ENCODE data around the gene PRKCA. TPM values are rescaled to one million over a fixed set of nuclear protein-coding genes. Genes with fewer than 3 reads are reported as not detected.

PRKCA gene
- polyA plus RNA-seq, 1 experiment: 66.8 TPM

DNA sequence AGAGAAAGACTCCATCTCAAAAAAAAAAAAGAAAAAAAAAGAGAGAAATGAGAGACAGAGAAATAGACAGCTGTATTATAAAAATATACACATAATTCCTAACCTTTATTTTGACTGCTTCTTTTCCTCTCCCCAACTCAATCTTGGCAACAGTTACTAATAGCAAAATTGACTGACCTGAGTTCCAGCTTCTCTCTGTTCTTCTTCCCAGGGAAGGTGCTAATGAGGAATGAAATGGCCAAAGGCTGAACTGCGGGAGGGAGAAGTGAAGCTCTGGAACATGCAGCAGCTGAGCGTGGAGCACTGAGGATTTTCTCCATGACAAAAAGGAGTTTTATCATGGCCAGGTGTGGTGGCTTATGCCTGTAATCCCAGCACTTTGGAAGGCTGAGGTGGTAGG, 25.2 kb upstream of the PRKCA start:
- Histone ChIP-seq H3K27me3 (ENCODE audit: control insufficient read depth, insufficient read depth, low read length) (no peaks in the 10 kb centered on the region), H3K4me3 (ENCODE audit: low read depth, low read length) (no peak overlapping the region), H3K9me3 (ENCODE audit: control insufficient read depth, insufficient read depth, low read length) (no peaks in the 10 kb centered on the region), H3K27ac (ENCODE audit: low read depth, low read length) (no peak overlapping the region)
- TF ChIP-seq, protein P1, sequence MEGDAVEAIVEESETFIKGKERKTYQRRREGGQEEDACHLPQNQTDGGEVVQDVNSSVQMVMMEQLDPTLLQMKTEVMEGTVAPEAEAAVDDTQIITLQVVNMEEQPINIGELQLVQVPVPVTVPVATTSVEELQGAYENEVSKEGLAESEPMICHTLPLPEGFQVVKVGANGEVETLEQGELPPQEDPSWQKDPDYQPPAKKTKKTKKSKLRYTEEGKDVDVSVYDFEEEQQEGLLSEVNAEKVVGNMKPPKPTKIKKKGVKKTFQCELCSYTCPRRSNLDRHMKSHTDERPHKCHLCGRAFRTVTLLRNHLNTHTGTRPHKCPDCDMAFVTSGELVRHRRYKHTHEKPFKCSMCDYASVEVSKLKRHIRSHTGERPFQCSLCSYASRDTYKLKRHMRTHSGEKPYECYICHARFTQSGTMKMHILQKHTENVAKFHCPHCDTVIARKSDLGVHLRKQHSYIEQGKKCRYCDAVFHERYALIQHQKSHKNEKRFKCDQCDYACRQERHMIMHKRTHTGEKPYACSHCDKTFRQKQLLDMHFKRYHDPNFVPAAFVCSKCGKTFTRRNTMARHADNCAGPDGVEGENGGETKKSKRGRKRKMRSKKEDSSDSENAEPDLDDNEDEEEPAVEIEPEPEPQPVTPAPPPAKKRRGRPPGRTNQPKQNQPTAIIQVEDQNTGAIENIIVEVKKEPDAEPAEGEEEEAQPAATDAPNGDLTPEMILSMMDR (IDR thresholded peaks at IDR 0.05; ENCODE audit: low read depth, low read length): no peak
- no peak for DNase-seq (ENCODE audit: low read depth, low spot score)
- POLR2A ChIA-PET: no interaction called here
- CTCF ChIA-PET: no interaction called here

DNA sequence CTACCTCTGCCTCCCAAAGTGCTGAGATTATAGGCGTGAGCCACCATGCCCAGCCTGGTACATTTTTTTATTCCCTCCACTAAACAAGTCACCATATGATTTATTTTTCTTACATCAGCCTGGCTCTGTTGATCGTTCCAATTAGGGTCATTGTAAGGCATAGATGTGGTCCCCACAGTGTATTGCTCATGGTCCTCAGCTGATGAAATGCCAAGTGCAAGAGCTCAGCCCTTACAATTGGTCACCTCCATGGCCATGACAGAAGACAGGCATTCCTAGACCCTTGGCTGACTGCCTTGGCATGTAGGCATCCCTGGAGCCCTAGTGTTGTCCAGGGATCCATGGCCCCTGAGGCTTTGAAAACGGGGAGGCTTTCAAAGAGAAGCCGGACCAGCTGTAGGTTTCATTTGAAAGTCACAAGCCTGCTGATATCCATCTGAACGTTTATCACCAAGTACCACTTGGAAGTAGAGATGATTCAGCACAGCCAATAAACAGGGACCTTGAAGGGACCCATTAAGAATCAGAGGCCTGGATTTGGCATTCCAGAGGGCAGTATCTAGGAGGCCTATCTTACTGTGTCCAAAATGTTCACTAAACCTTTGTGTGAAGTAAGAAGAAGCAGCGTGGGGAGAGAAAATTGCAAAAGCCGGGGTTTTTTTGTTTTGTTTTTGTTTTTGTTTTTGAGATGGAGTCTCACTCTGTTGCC, 20.6 kb upstream of the PRKCA start:
- CTCF ChIA-PET: interaction anchor here (0.5 kb wide), 1 partner anchor 8 kb away, joined by 7 read pairs; no protein-coding TSS in a partner anchor
- DNase-seq (ENCODE audit: low read depth, low spot score): no peak

DNA sequence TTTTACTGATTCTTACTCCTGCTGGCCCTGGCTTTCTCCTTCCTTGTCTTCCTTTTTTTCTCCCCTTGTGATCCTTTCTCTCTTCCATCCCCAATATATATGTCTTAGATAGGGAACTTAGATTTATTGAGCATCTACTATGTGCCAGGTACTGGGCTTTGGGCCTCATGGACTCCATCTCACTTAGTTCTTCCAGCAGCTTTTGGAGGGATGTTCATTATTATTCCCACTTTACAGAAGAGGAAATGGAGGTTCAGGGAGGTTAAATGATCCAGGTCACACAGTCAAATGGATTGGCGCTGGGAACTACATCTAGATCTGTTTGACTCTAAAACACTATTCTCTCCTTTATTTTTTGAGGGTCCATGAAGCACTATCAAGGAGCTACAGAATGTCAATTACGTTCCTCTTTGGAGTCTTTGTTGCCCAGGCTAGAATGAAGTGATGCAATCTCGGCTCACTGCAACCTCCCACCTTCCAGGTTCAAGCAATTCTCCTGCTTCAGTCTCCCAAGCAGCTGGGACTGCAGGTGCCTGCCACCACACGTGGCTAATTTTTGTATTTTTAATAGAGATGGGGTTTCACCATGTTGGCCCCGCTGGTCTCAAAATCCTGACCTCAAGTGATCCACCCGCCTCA, 19.0 kb upstream of the PRKCA start:
- Histone ChIP-seq H3K27me3 (ENCODE audit: control insufficient read depth, insufficient read depth, low read length) (no peaks in the 10 kb centered on the region), H3K27ac (ENCODE audit: low read depth, low read length) (no peak overlapping the region), H3K4me3 (ENCODE audit: low read depth, low read length) (no peak overlapping the region), H3K9me3 (ENCODE audit: control insufficient read depth, insufficient read depth, low read length) (no peaks in the 10 kb centered on the region)
- TF ChIP-seq, protein P1 (IDR thresholded peaks at IDR 0.05; ENCODE audit: low read depth, low read length): no peak
- ChIA-PET CTCF (no interaction called here), POLR2A (no interaction called here)
- DNase-seq (ENCODE audit: low read depth, low spot score): no peak

More for the DNA sequence above, 20.6 kb upstream of the PRKCA start:
- Histone ChIP-seq H3K4me3 (ENCODE audit: low read depth, low read length) (no peak overlapping the region), H3K27me3 (ENCODE audit: control insufficient read depth, insufficient read depth, low read length) (no peaks in the 10 kb centered on the region), H3K27ac (ENCODE audit: low read depth, low read length) (no peak overlapping the region), H3K9me3 (ENCODE audit: control insufficient read depth, insufficient read depth, low read length) (no peaks in the 10 kb centered on the region)
- TF ChIP-seq, protein P1 (IDR thresholded peaks at IDR 0.05; ENCODE audit: low read depth, low read length): no peak
- POLR2A ChIA-PET: no interaction called here

DNA sequence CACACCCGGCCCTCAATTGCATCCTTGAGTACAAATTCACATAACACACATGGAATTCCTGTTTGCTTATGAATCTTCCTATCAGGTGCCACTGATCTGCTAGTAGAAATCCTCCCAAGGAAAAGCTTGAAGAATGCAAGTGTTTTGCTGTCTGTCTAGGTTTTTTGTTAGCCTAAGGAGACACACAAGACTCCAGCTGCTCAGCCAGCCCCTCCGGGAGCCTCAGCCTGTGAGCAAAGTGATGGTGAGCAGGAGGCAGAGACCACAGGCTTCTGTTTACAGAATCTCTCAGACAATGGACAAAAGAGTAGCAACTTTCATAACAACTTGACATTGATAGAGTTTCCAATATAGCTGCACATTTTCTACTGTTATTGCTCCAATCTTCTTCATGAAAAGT, 18.4 kb upstream of the PRKCA start:
- Histone ChIP-seq H3K27me3 (ENCODE audit: control insufficient read depth, insufficient read depth, low read length) (no peaks in the 10 kb centered on the region), H3K27ac (ENCODE audit: low read depth, low read length) (no peak overlapping the region), H3K4me3 (ENCODE audit: low read depth, low read length) (no peak overlapping the region), H3K9me3 (ENCODE audit: control insufficient read depth, insufficient read depth, low read length) (no peaks in the 10 kb centered on the region)
- ChIA-PET CTCF (no interaction called here), POLR2A (interaction anchor here (0.6 to 0.7 kb wide), 3 partner anchors 198 to 1111 kb away, joined by 3 to 6 read pairs (median 3); no protein-coding TSS in a partner anchor)
- TF ChIP-seq, protein P1 (IDR thresholded peaks at IDR 0.05; ENCODE audit: low read depth, low read length): no peak
- DNase-seq (ENCODE audit: low read depth, low spot score): no peak

DNA sequence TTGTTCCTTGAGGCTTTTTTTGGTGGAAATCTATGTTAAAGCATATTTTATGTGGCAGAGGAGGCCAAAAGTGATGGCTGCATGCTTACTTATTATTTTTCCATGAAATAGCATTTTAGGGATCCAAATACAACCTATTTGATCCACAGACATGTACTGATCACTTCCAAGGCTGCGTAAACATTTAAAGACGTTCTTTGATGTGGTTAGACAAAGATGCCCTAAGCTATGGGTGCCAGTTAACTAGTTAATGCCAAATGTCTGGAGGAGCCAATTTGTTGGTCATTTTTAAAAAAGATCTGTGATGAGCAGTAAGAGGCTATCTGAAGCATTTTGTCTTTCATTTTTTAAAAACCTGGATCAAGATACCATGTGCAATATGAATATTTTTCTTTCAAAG, 17.3 kb upstream of the PRKCA start:
- H3K4me3 ChIP-seq (ENCODE audit: low read depth, low read length): no peak overlapping the region
- CTCF ChIA-PET: no interaction called here
- no peak for DNase-seq (ENCODE audit: low read depth, low spot score)
- no peak overlapping the region for H3K27ac ChIP-seq (ENCODE audit: low read depth, low read length)
- TF ChIP-seq, protein P1 (IDR thresholded peaks at IDR 0.05; ENCODE audit: low read depth, low read length): no peak
- no peaks in the 10 kb centered on the region for H3K9me3 ChIP-seq (ENCODE audit: control insufficient read depth, insufficient read depth, low read length)
- POLR2A ChIA-PET: no interaction called here
- no peaks in the 10 kb centered on the region for H3K27me3 ChIP-seq (ENCODE audit: control insufficient read depth, insufficient read depth, low read length)
